Measurements from ENCODE around the gene KDM2A.

KDM2A gene

GRCh38 chr11:67307545-67308001 lies 188.5 kb downstream of the KDM2A start:
- H3K27ac Mint-ChIP-seq = no peak overlapping the region
- H3K27me3 Mint-ChIP-seq (ENCODE audit: low read depth, poor library complexity) = peaks cover 10% of the 10 kb centered on the region
- TF ChIP-seq CTCF (IDR thresholded peaks at IDR 0.05) = no peak
- no peak for DNase-seq
- H3K9me3 Mint-ChIP-seq = no peaks in the 10 kb centered on the region
- no peak overlapping the region for H3K4me3 Mint-ChIP-seq
- H3K4me1 Mint-ChIP-seq = peaks cover 13% of the 10 kb centered on the region
- H3K36me3 Mint-ChIP-seq (ENCODE audit: low read depth) = no peaks in the 10 kb centered on the region
